Body of pancreas (tissue), 4 donors: ENCODE measurements around the gene PTBP3. TPM values are rescaled to one million over a fixed set of nuclear protein-coding genes. Genes with fewer than 3 reads are reported as not detected.

Experiments
- ATAC-seq: fragments of 150-250 bp; one replicate; pipeline ENCODE4 v1.9.1; 2016
- DNase-seq, 4 donors: peaks; one replicate each; pipeline ENCODE4 v3.0.0-alpha.2; 2019
- H3K27ac ChIP-seq, 4 donors: fragments of 200-600 bp; sonication (generic); 1 replicate in 3 of 4; 2 replicates in 1 of 4; pipeline versions ENCODE4 v1.5.1 to v1.6.1; 2016 to 2019; ENCODE audit warnings: mild to moderate bottlenecking in 1 of 4, mixed read lengths in 1 of 4, moderate library complexity in 1 of 4
- H3K27me3 ChIP-seq, 2 donors: fragments of 200-600 bp; sonication (generic); one replicate each; pipeline ENCODE4 v1.6.0; 2016; ENCODE audit warnings: mild to moderate bottlenecking in 1 of 2
- H3K36me3 ChIP-seq, 2 donors: fragments of 200-600 bp; sonication (generic); replicated peaks in 1 of 2; 2 replicates each; pipeline ENCODE4 v1.5.1; 2016; ENCODE audit warnings: low read depth in 2 of 2; ENCODE audit not compliant: insufficient read depth in 1 of 2
- H3K4me1 ChIP-seq: fragments of 200-600 bp; sonication (generic); one replicate; pipeline ENCODE4 v1.6.0; 2016
- H3K4me3 ChIP-seq, 2 donors: fragments of 200-600 bp; sonication (generic); 1 replicate in 1 of 2; 2 replicates in 1 of 2; pipeline ENCODE4 v1.5.1; 2016 to 2019
- H3K9me3 ChIP-seq, 3 donors: fragments of 200-600 bp; sonication (generic); 1 replicate in 2 of 3; 2 replicates in 1 of 3; pipeline ENCODE4 v1.5.1; 2016
- POLR2A ChIP-seq, 3 donors: fragments of 450-650 bp; IDR thresholded peaks; one replicate each; pipeline ENCODE4 v1.6.1; 2016; ENCODE audit warnings: antibody characterized with exemption in 3 of 3, mild to moderate bottlenecking in 2 of 3
- WGBS, 2 donors: methylation state at CpG; one replicate each; pipeline ENCODE4 v1.1.5; 2017; 5-methylcytosine and 5-hydroxymethylcytosine counted together
- intact Hi-C: fragments of 100-400 bp; cut with DNase I; formaldehyde crosslinking; loops from one replicate; pipeline ENCODE4 v1.15.1; 2023
- total RNA-seq, 2 donors: library from RNA; depleted of rRNA; stranded (reverse); fragments of >200 nt; gene quantifications; one replicate each; pipeline ENCODE4 v1.1.0, GENCODE V29; 2016
- TF ChIP-seq, protein P1 (sequence below), 7 experiments: fragments of 450-650 bp in 4 of 7; fragments of 200-600 bp in 3 of 7; sonication (generic) in 3 of 7; IDR thresholded peaks; one replicate each; pipeline ENCODE4 v1.5.1; 2016 to 2019; ENCODE audit warnings: antibody characterized with exemption in 7 of 7

PTBP3 gene
- total RNA-seq, 2 donors from 2014 or later, result 30.4 to 122 TPM

DNA sequence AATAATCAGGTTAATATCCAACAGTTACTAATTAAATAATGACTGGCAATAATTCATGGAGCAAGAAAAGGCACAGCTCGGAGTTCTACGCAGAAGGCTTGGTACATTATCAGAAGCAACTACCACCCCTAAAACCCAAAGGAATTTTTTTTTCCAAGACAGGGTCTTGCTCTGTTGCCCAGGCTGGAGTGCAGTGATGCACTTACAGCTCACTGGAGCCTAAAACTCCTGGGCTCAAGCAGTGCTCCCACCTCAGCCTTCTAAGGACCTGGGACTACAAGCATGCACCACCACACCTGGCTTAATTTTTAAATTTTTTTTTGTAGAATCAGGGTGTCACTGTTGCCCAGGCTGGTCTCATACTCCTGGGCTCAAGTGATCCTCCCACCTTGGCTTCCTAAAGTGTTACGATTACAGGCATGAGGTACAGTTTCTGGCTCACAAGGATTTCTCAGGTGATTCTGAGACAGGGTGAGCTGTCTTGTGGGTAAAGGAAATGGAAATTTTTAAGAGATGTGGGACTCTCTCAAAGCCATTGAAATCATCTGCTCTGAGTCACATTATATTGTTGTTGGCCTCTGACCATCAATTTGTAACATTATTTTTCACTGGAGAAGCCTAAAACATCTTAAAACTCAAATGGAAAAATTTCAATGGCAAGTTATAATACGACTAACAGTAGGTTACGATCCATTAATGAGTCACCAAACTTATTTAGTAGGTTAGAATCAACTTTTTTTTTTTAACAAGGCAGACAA lies 26.8 kb upstream of the PTBP3 start:
- DNase-seq, result no peak
- Histone ChIP-seq H3K27ac (no peak overlapping the region), H3K4me3 (no peak overlapping the region), H3K36me3 (no peaks in the 10 kb centered on the region), H3K4me1 (peaks cover 4% of the 10 kb centered on the region), H3K27me3 (no peaks in the 10 kb centered on the region), H3K9me3 (no peaks in the 10 kb centered on the region)
- no peak for TF ChIP-seq POLR2A (IDR thresholded peaks at IDR 0.05)
- TF ChIP-seq, protein P1, sequence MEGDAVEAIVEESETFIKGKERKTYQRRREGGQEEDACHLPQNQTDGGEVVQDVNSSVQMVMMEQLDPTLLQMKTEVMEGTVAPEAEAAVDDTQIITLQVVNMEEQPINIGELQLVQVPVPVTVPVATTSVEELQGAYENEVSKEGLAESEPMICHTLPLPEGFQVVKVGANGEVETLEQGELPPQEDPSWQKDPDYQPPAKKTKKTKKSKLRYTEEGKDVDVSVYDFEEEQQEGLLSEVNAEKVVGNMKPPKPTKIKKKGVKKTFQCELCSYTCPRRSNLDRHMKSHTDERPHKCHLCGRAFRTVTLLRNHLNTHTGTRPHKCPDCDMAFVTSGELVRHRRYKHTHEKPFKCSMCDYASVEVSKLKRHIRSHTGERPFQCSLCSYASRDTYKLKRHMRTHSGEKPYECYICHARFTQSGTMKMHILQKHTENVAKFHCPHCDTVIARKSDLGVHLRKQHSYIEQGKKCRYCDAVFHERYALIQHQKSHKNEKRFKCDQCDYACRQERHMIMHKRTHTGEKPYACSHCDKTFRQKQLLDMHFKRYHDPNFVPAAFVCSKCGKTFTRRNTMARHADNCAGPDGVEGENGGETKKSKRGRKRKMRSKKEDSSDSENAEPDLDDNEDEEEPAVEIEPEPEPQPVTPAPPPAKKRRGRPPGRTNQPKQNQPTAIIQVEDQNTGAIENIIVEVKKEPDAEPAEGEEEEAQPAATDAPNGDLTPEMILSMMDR (IDR thresholded peaks at IDR 0.05), result no peak
- WGBS, 2 donors, result 75 to 81% methylated on average over 5 of the region's 5 CpGs
- no peak for ATAC-seq
- intact Hi-C loops, result loop anchor here (5.0 kb wide), 1 partner anchor 248 kb away; no protein-coding TSS in a partner anchor

DNA sequence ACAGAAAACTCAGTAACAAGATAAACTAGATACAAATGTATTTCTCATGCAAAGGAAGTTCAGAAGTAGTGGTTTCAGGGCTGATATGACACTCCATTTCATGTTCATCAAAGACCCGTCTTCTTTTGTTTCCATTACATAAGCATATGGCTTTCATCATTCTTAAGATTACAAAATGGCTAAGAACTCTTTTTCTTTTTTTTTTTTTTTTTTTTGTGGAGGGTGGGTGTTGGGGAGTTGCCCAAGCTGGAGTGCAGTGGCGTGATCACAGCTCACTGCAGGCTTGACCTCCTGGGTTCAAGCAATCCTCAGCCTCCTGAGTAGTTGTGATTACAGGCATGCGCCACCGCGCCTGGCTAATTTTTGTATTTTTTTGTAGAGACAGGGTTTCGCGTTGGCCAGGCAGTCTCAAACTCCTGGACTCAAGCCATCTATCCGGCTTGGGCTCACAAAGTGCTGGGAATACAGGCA lies 22.0 kb upstream of the PTBP3 start:
- 73 to 77% methylated on average over 8 of the region's 8 CpGs for WGBS, 2 donors
- Histone ChIP-seq H3K9me3 (no peaks in the 10 kb centered on the region), H3K27ac (no peak overlapping the region), H3K27me3 (no peaks in the 10 kb centered on the region), H3K36me3 (no peaks in the 10 kb centered on the region), H3K4me1 (no peaks in the 10 kb centered on the region), H3K4me3 (no peak overlapping the region)
- ATAC-seq (no peak), DNase-seq (no peak)
- intact Hi-C loops, result no loop called here
- no peak for TF ChIP-seq POLR2A (IDR thresholded peaks at IDR 0.05)
- TF ChIP-seq, protein P1 (IDR thresholded peaks at IDR 0.05), result no peak

DNA sequence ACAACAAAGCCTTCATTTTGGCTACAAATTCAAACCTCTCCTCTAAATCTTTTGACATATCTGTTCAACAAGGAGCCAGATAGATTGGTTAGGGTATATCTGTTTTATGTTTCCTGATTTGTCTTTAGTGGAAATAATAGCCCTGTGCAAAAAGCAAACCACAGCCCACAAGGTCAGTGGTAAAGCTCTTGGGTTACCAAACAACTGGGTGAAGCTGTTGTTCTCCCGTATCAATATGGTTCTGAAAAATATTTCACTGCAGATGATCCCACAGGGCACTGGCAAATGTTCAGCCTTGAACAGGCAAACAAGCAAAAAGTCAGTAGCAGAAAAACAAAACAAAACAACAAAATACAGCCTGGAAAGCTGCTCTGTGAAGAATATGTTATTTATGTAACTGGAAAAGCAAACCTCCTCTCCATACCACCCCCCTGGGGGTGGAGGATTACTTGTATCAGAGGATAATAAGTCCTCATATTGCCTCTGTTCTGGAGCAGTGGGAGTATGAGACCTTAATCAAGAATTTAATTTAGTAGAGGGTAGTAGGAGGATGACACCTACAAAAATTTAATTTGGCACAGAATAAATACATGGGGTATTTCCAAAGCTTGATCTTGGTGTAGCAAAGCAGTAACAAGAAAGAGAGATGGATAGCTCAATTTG lies 20.8 kb upstream of the PTBP3 start:
- WGBS, 2 donors, result 61 to 64% methylated on average over 1 of the region's 1 CpG
- DNase-seq (no peak), ATAC-seq (no peak)
- no peaks in the 10 kb centered on the region for H3K4me1 ChIP-seq
- no peaks in the 10 kb centered on the region for H3K36me3 ChIP-seq
- no peaks in the 10 kb centered on the region for H3K27me3 ChIP-seq
- intact Hi-C loops, result no loop called here
- H3K4me3 ChIP-seq, result no peak overlapping the region
- TF ChIP-seq, protein P1 (IDR thresholded peaks at IDR 0.05), result no peak
- no peak for TF ChIP-seq POLR2A (IDR thresholded peaks at IDR 0.05)
- no peak overlapping the region for H3K27ac ChIP-seq
- H3K9me3 ChIP-seq, result no peaks in the 10 kb centered on the region

DNA sequence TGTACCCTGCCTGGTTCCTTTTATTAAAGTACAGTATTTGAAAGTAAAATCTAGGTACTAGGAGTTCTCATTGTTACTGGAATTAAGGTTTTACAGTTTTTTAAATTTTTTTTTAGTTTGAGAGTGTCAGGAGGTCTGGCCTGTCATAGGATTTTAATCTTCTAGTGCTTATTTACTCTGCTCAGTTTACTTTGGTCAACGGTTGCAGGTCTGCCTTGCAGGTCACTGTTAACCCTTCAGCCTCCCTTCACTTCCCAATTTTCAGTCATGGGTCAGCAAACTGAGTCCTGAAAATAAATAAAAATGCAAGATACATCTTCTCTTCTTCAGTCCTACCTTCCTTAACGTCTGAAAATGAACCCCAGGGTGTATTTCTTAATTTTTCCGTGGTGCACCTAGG lies 18.8 kb upstream of the PTBP3 start:
- no peak overlapping the region for H3K4me3 ChIP-seq
- TF ChIP-seq, protein P1 (IDR thresholded peaks at IDR 0.05), result no peak
- TF ChIP-seq POLR2A (IDR thresholded peaks at IDR 0.05), result no peak
- ATAC-seq (no peak), DNase-seq (no peak)
- 46 to 47% methylated on average over 3 of the region's 3 CpGs for WGBS, 2 donors
- intact Hi-C loops, result no loop called here
- no peaks in the 10 kb centered on the region for H3K9me3 ChIP-seq
- H3K4me1 ChIP-seq, result no peaks in the 10 kb centered on the region
- H3K27ac ChIP-seq, result no peak overlapping the region
- H3K36me3 ChIP-seq, result no peaks in the 10 kb centered on the region
- H3K27me3 ChIP-seq, result no peaks in the 10 kb centered on the region
